GM18517 (cell line): ENCODE results near the gene PRKACA.
A peak's percentile ranks its signal among the peaks of the same experiment; 100 is the strongest.

Source experiments
- ATAC-seq: cut with Tn5 transposase; IDR thresholded peaks from one replicate; pipeline ENCODE4 v1.9.1; 2021; ENCODE audit warnings: mild to moderate bottlenecking, moderate library complexity; ENCODE audit not compliant: unreplicated experiment

Gene PRKACA

GRCh38 chr19:14118165-14119051 lies 846 bp upstream of the PRKACA start:
- ATAC-seq = peak; percentile 36

DNA sequence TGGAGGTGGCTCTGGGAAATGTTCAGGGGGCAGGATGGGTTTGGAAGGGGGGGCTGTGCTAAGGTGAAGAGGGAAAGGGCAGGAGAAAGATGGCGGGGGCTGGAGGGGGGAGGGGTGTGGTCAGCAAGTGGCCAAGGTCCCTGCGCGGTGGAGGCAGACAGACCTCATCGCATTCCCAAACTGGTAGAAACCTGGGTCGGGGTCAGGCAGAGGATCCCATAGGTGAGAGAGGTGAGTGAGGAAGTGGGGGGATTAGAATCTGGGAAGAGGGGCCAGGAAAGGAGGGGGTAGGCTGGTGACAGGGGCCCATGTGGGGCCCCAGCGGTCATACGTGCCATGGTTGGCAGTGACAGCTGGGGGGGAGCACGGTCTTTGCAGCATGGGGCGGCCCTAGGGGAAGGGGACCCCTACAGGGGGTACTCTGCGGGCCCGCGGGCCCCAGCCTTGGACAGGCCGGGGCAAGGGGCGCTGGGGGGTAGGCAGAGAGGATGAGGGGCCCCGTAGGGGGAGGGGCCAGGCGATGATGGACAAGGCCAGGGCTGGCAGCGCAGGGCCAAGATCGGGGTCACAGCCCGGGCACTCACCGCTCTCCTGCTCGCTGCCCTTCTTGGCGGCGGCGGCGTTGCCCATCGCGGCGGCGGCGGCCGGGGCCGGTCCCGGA lies 514 bp downstream of the PRKACA start:
- no peak for ATAC-seq

GRCh38 chr19:14116525-14116917 lies 1.0 kb downstream of the PRKACA start:
- ATAC-seq = no peak

- no peak for ATAC-seq
Measured at GRCh38 chr19:14115756-14116155, 1.8 kb downstream of the PRKACA start.

GRCh38 chr19:14114854-14115253 lies 2.7 kb downstream of the PRKACA start:
- no peak for ATAC-seq

DNA sequence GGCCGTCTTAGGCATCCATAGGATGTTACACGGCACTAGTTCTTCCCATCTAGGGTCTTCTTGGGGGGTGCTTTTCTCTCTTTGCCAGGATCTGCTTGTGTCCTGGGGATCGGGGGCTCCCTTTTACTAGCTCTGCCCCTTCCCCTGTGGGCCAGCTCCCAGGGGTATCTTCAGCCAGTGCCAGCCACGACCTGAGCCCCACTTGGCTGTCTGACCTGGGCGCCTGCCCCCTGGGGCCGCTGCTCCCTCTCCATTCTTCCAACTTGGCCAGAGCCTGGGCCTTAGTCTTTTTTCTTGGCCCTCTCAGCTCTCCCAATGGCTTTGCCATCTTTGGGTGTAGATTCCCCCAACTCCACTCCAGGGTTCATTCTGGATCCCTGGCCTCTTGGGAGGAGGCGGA lies 3.1 kb downstream of the PRKACA start:
- no peak for ATAC-seq

DNA sequence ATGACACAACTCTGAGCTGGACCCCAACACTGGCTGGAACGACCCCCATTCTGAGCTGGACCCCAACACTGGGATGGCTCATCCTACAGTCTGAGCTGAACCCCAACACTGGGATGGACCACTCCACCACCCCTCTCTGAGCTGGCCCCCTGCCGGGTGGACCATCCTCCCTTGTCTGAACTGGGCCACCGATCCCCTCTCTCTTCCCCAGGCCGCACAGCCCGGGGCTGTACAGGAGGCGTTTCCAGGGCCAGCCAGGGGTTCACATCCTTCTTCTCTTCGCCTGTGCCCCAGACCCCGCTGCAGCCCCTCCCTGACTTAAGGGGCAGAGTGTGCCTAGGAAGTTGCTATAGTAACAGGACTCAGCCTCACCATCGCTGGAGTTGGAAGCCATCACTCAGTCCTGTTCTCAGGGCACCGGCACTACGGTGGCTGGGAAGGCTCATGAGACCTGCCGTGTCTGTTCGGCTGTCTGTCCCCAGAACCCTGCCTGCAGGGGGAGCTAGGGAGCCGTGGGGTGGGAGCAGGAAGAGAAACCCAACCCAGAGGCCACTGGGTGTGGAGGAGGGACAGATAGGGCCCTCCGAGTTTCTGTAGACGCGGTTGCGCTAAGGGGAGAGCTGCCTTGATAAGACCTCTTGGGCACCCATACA lies 3.7 kb downstream of the PRKACA start:
- ATAC-seq = no peak

GRCh38 chr19:14112809-14113385 lies 4.7 kb downstream of the PRKACA start:
- ATAC-seq = no peak

DNA sequence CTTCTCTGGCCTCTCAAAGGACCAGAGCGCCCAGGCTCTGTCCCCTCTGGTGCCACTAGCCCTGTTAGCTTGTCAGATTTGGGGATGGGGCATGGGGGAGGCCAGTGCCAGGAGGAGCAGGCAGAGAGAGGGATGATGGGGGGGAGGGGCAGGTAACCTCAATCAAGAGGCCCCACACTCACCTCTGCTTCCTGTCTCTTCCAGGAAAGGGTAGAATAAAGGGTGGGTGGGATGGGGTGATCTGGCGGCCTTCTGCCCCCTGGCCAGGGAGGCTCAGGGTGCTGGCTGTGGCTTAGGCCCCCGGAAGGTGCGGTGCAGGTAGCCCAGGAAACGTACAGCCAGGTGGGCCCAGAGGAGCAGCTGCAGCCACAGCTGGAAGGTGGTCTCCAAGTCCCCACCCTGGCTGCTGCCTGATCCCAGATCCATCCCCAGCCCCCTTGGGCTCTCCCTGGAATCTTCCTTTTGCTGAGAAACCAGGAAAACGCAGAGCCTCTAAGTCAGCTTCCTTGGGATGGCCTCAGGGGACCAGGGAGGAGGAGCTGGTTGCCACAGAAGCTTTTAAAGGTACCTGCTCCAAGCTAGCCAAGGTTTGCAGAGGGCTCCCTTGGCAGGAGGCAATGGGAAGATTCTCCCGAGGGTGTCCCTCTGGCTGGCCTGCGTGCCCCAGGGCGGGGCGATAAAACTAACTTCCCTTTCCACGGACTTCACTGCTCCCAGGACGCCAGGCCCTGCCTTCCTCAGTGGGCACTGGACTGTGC lies 5.3 kb downstream of the PRKACA start:
- ATAC-seq = no peak

- no peak for ATAC-seq
Measured at GRCh38 chr19:14111486-14111885, 6.1 kb downstream of the PRKACA start.

GRCh38 chr19:14110650-14111049 lies 6.9 kb downstream of the PRKACA start:
- ATAC-seq = no peak

DNA sequence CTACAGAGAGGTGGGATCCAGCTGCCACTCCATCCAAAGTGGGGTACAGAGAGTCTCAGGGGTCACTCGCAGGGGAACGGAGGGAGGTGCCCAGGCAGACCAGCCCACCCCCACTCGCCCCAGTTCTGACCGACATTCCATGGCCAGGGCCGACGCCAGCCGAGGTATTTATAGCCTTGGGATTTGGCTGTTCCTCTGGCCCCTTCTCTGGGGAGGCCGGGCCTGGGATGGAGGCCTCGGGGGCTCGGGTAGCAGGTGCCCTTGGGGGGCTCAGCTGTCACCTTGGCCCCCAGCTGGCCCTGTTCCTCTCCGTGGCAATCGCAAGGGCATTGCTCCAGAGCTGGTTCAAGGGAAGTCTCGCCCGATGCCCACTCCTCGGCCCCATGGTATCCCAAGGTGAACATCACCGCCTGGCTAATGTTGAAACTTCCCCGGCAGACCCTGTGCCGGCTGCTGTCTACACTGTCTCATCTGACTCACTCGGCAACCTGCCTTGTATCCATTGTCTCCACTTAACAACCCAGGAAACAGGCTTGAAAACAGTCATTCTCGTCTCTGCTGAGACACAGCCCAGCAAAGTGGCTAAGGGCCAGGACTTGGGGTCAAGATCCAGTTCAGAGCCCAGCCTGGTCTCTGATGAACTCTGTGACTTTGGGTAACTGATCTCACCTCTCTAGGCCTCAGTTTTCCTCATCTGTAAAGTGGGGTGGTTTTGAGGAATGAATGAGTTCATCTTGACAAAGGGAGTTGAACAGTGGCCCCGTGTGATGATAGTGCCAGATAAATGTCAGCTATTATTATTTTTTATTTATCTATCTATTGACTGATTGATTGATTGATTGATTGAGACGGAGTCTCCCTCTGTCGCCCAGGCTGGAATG lies 9.7 kb downstream of the PRKACA start:
- no peak for ATAC-seq

- ATAC-seq = no peak
Measured at GRCh38 chr19:14106840-14107239, 10.7 kb downstream of the PRKACA start.

- ATAC-seq = no peak
Measured at GRCh38 chr19:14105680-14106079, 11.9 kb downstream of the PRKACA start.

GRCh38 chr19:14103310-14103709 lies 14.3 kb downstream of the PRKACA start:
- ATAC-seq = no peak

DNA sequence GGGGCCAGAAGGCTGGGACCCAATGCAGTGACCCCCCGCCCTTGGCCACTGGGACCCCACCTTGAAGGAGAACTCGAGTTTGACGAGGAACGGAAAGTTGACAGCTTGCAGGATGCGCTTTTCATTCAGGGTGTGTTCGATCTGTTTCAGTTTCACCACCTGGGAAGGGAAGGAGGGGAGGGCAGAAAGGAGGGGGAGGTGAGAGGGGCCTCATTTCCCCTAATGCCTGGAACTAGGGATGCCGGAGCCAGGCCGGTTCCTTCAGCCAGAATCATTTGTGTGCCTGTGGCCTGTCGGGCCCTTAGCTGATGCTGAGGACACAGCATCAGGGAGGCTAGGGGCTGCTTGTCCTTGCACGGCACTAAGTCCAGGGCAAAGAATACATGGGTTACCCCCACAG lies 14.8 kb downstream of the PRKACA start:
- no peak for ATAC-seq

GRCh38 chr19:14102102-14102696 lies 15.4 kb downstream of the PRKACA start:
- no peak for ATAC-seq

DNA sequence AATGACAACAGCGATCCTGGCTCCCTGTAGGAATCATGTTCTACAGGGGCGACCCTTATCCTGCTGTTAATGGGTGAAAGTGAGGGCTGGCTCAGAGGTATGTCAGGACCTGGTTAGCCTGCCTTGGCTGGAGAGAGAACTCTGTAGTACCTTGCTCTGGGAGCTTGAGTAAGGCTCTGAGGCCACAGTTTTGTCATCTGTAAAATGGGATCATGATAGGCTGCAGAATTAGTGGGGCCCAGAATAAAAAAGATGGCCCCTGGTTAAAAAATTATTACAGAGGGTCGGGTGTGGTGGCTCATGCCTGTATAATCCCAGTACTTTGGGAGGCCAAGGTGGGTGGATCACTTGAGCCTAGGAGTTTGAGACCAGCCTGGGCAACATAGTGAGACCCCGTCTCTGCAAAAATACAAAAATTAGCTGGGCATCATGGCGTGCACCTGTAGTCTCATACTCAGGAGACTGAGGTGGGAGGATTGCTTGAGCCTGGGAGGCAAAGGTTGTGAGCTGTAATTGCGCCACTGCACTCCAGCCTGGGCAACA lies 16.5 kb downstream of the PRKACA start:
- ATAC-seq = no peak

DNA sequence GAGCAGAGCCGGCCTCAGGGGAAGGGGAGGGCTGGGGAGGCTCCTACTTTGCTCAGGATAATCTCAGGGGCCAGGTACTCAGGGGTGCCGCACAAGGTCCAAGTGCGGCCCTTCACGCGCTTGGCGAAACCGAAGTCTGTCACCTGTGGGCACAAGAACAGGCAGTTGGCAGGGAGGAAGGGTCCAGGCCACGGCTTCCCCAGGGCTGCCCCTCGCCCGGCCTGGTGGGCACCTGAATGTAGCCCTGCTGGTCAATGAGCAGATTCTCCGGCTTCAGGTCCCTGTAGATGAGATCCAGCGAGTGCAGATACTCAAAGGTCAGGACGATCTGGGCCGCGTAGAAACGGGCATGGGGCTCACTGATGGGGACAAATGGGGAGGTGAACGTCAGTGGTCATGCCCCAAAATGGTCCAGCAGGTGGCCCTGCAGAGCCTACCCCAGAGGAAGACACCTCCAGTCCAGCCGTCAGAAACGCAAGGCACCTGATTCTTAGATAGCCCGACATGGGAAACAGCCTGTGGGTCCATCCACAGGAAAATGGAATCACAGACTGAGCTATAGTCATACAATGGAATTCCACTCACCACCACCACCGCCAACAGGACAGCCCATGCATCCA lies 19.9 kb downstream of the PRKACA start:
- ATAC-seq = no peak
